Upper lobe of left lung (tissue), 6 donors: ENCODE results near the gene HIF3A. TPM values are rescaled to one million over a fixed set of nuclear protein-coding genes. Genes with fewer than 3 reads are reported as not detected.

Source experiments
- ATAC-seq, 2 donors: fragments of 200-7000 bp; cut with Tn5 transposase; one replicate each; pipeline ENCODE4 v1.9.1; 2022; ENCODE audit warnings: mild to moderate bottlenecking in 2 of 2, moderate library complexity in 2 of 2; ENCODE audit not compliant: low FRiP score in 2 of 2
- DNase-seq, 2 donors: peaks; one replicate each; pipeline ENCODE4 v3.0.0-alpha.2; 2019 to 2020
- H3K27ac ChIP-seq, 4 donors: fragments of 200-600 bp; sonication (generic); one replicate each; pipeline ENCODE4 v1.5.1; 2016 to 2019
- H3K27me3 ChIP-seq, 4 donors: fragments of 200-600 bp; sonication (generic); one replicate each; pipeline ENCODE4 v1.5.1; 2017 to 2019
- H3K36me3 ChIP-seq, 4 donors: fragments of 200-600 bp; sonication (generic); one replicate each; pipeline ENCODE4 v1.5.1; 2016 to 2019
- H3K4me1 ChIP-seq, 4 donors: fragments of 200-600 bp; sonication (generic); one replicate each; pipeline ENCODE4 v1.5.1; 2018 to 2019
- H3K4me3 ChIP-seq, 4 donors: fragments of 200-600 bp; sonication (generic); one replicate each; pipeline ENCODE4 v1.5.1; 2017 to 2019; ENCODE audit warnings: mild to moderate bottlenecking in 2 of 4, moderate library complexity in 1 of 4
- H3K9me3 ChIP-seq, 4 donors: fragments of 200-600 bp; sonication (generic); one replicate each; pipeline ENCODE4 v1.5.1; 2018 to 2019
- CTCF ChIP-seq, 6 experiments: fragments of 450-650 bp in 4 of 6; fragments of 200-600 bp in 2 of 6; sonication (generic) in 2 of 6; IDR thresholded peaks; one replicate each; pipeline ENCODE4 v1.5.1; 2016 to 2019; ENCODE audit warnings: antibody characterized with exemption in 6 of 6
- EP300 ChIP-seq, 4 donors: sonication (generic); formaldehyde crosslinking; IDR thresholded peaks; one replicate each; pipeline ENCODE4 v1.5.1; 2017; ENCODE audit warnings: antibody characterized with exemption in 4 of 4, control low read depth in 2 of 4
- POLR2A ChIP-seq, 4 donors: fragments of 450-650 bp; IDR thresholded peaks; one replicate each; pipeline ENCODE4 v1.5.1; 2016 to 2017; ENCODE audit warnings: antibody characterized with exemption in 4 of 4, mild to moderate bottlenecking in 2 of 4
- POLR2AphosphoS5 ChIP-seq, 2 donors: sonication (generic); formaldehyde crosslinking; IDR thresholded peaks; one replicate each; pipeline ENCODE4 v1.5.1; 2017; ENCODE audit warnings: antibody characterized with exemption in 2 of 2
- WGBS, 2 donors: methylation state at CpG; one replicate each; pipeline ENCODE4 v1.1.5; 2017 to 2018; 5-methylcytosine and 5-hydroxymethylcytosine counted together
- total RNA-seq, 6 donors: library from RNA; depleted of rRNA in 4 of 6; stranded (reverse); fragments of >200 nt in 4 of 6; gene quantifications; one replicate each; pipeline versions ENCODE4 v1.1.0 to v1.2.1, GENCODE V29; 2016 to 2021
- donor health status: DM: no; HTN: no; CAD: no; lungs with moderate emphysema.
- donor health status: DM: no; HTN: yes; CAD: no; lungs with severe emphysema.

Gene HIF3A
- total RNA-seq, 6 donors from 2014 or later, result 42.3 to 1,057 (median 61.3) TPM

- Histone ChIP-seq H3K4me1 (no peaks in the 10 kb centered on the region), H3K27me3 (no peaks in the 10 kb centered on the region), H3K36me3 (peaks cover 25 to 99% (median 53%) of the 10 kb centered on the region in 4 donors), H3K4me3 (no peak overlapping the region), H3K9me3 (peaks cover 0 to 23% (median 15%) of the 10 kb centered on the region in 4 donors), H3K27ac (no peak overlapping the region)
- TF ChIP-seq POLR2AphosphoS5 (IDR thresholded peaks at IDR 0.05), result no peak
- TF ChIP-seq EP300 (IDR thresholded peaks at IDR 0.05), result no peak
- no peak for TF ChIP-seq POLR2A (IDR thresholded peaks at IDR 0.05)
- TF ChIP-seq CTCF (IDR thresholded peaks at IDR 0.05), result no peak
- ATAC-seq (no peak), DNase-seq (no peak)
- 87 to 93% methylated on average over 2 of the region's 2 CpGs for WGBS, 2 donors
Observed at GRCh38 chr19:46328079-46328478, 31.2 kb downstream of the HIF3A start.

- ATAC-seq, result no peak
- WGBS, 2 donors, result 89 to 96% methylated on average over 2 of the region's 2 CpGs
- Histone ChIP-seq H3K36me3 (peaks cover 17 to 95% (median 46%) of the 10 kb centered on the region in 4 donors), H3K27me3 (no peaks in the 10 kb centered on the region), H3K27ac (no peak overlapping the region), H3K9me3 (peaks cover 0 to 23% (median 15%) of the 10 kb centered on the region in 4 donors), H3K4me1 (no peaks in the 10 kb centered on the region), H3K4me3 (no peak overlapping the region)
- no peak for DNase-seq
- TF ChIP-seq EP300 (IDR thresholded peaks at IDR 0.05), result no peak
- no peak for TF ChIP-seq POLR2AphosphoS5 (IDR thresholded peaks at IDR 0.05)
- no peak for TF ChIP-seq CTCF (IDR thresholded peaks at IDR 0.05)
- TF ChIP-seq POLR2A (IDR thresholded peaks at IDR 0.05), result no peak
Observed at GRCh38 chr19:46330319-46330918, 33.6 kb downstream of the HIF3A start.

- Histone ChIP-seq H3K4me3 (no peak overlapping the region), H3K9me3 (no peaks in the 10 kb centered on the region), H3K4me1 (no peaks in the 10 kb centered on the region), H3K36me3 (peaks cover 11 to 88% (median 36%) of the 10 kb centered on the region in 4 donors), H3K27me3 (no peaks in the 10 kb centered on the region), H3K27ac (peak overlapping the region in 1 of 4 donors; percentile 6)
- 93 to 100% methylated on average over 1 of the region's 1 CpG for WGBS, 2 donors
- no peak for TF ChIP-seq CTCF (IDR thresholded peaks at IDR 0.05)
- no peak for TF ChIP-seq EP300 (IDR thresholded peaks at IDR 0.05)
- ATAC-seq (no peak), DNase-seq (no peak)
Observed at GRCh38 chr19:46337487-46337886, 40.6 kb downstream of the HIF3A start.

GRCh38 chr19:46339446-46339845, 42.6 kb downstream of the HIF3A start:
- Histone ChIP-seq H3K4me3 (no peak overlapping the region), H3K36me3 (peaks cover 11 to 75% (median 34%) of the 10 kb centered on the region in 4 donors), H3K9me3 (no peaks in the 10 kb centered on the region), H3K27ac (no peak overlapping the region), H3K27me3 (no peaks in the 10 kb centered on the region), H3K4me1 (no peaks in the 10 kb centered on the region)
- TF ChIP-seq CTCF (IDR thresholded peaks at IDR 0.05) (no peak), POLR2AphosphoS5 (IDR thresholded peaks at IDR 0.05) (no peak), EP300 (IDR thresholded peaks at IDR 0.05) (no peak), POLR2A (IDR thresholded peaks at IDR 0.05) (no peak)
- DNase-seq, result no peak
- WGBS, 2 donors, result 80 to 83% methylated on average over 10 of the region's 10 CpGs
- ATAC-seq, result no peak

- no peak for TF ChIP-seq POLR2AphosphoS5 (IDR thresholded peaks at IDR 0.05)
- no peak for ATAC-seq
- Histone ChIP-seq H3K4me3 (no peak overlapping the region), H3K27me3 (no peaks in the 10 kb centered on the region), H3K27ac (no peak overlapping the region), H3K36me3 (peaks cover 11 to 68% (median 32%) of the 10 kb centered on the region in 4 donors), H3K4me1 (no peaks in the 10 kb centered on the region), H3K9me3 (no peaks in the 10 kb centered on the region)
- WGBS, 2 donors, result 88 to 94% methylated on average over 11 of the region's 11 CpGs
- no peak for DNase-seq
Observed at GRCh38 chr19:46340051-46340659, 43.3 kb downstream of the HIF3A start.
